GM12878 (cell line): ENCODE measurements around the gene ZBTB3. TPM values are rescaled to one million over a fixed set of nuclear protein-coding genes. Genes with fewer than 3 reads are reported as not detected.

Experiments
- ASH2L ChIP-seq: fragments of 300-600, 200-600 bp; sonication (generic); IDR thresholded peaks from 2 replicates; pipeline ENCODE4 v1.6.1; 2017; ENCODE audit warnings: low read depth, mild to moderate bottlenecking, borderline replicate concordance
- BACH1 ChIP-seq: fragments of 450-650 bp; IDR thresholded peaks from 2 replicates; pipeline ENCODE4 v1.6.1; 2017; ENCODE audit warnings: mild to moderate bottlenecking, borderline replicate concordance
- CUX1 ChIP-seq: IDR thresholded peaks from 2 replicates; pipeline ENCODE4 v1.6.1; 2012; ENCODE audit warnings: improper control_type of control experiment, low read depth, low read length; ENCODE audit not compliant: insufficient replicate concordance
- FOXK2 ChIP-seq: fragments of 450-650 bp; IDR thresholded peaks from 2 replicates; pipeline ENCODE4 v1.6.1; 2017; ENCODE audit warnings: mild to moderate bottlenecking, moderate library complexity
- GATAD2B ChIP-seq: fragments of 450-650 bp; conservative IDR thresholded peaks from 2 replicates; pipeline ENCODE4 v1.6.1; 2017; ENCODE audit warnings: low read depth, mild to moderate bottlenecking, moderate library complexity
- HDAC2 ChIP-seq: fragments of 200-600 bp; sonication (generic); IDR thresholded peaks from 2 replicates; pipeline ENCODE4 v1.6.1; 2017
- MYB ChIP-seq: fragments of 150-350 bp; IDR thresholded peaks from 2 replicates; pipeline ENCODE4 v1.6.1; 2014; ENCODE audit warnings: mild to moderate bottlenecking, low read depth, low read length, borderline replicate concordance
- NBN ChIP-seq: fragments of 450-650 bp; IDR thresholded peaks from 2 replicates; pipeline ENCODE4 v1.6.1; 2016
- NR2C2 ChIP-seq: IDR thresholded peaks from 2 replicates; pipeline ENCODE4 v1.6.1; 2011; ENCODE audit warnings: borderline replicate concordance, low read depth; ENCODE audit not compliant: control insufficient read depth, insufficient read length
- POLR2AphosphoS5 ChIP-seq: IDR thresholded peaks from 2 replicates; pipeline ENCODE4 v1.6.1; 2011; ENCODE audit warnings: mild to moderate bottlenecking, low read length, inconsistent platforms
- RCOR1 ChIP-seq: conservative IDR thresholded peaks from 2 replicates; pipeline ENCODE4 v1.6.1; 2012; ENCODE audit warnings: low read depth, low read length, improper control_type of control experiment
- RELA ChIP-seq: fragments of 450-650 bp; IDR thresholded peaks from 2 replicates; pipeline ENCODE4 v1.8.0; 2014; ENCODE audit warnings: borderline replicate concordance; ENCODE audit not compliant: partially characterized antibody
- REST ChIP-seq: IDR thresholded peaks from 2 replicates; pipeline ENCODE4 v1.6.1; 2012; ENCODE audit warnings: mild to moderate bottlenecking, low read depth, low read length
- SIN3A ChIP-seq: IDR thresholded peaks from 2 replicates; pipeline ENCODE4 v1.6.1; 2012; ENCODE audit warnings: low read depth, low read length, improper control_type of control experiment
- SP1 ChIP-seq: IDR thresholded peaks from one replicate; pipeline ENCODE4 v1.6.1; 2011; ENCODE audit warnings: low read depth, low read length
- SPI1 ChIP-seq: IDR thresholded peaks from 2 replicates; pipeline ENCODE4 v1.6.1; 2011; ENCODE audit warnings: low read depth, mild to moderate bottlenecking, low read length, moderate library complexity, borderline replicate concordance; ENCODE audit not compliant: insufficient read depth
- SREBF1 ChIP-seq: IDR thresholded peaks from 2 replicates; pipeline ENCODE4 v1.6.1; 2012; ENCODE audit warnings: mild to moderate bottlenecking, low read length
- USF1 ChIP-seq: IDR thresholded peaks from 2 replicates; pipeline ENCODE4 v1.6.1; 2011; ENCODE audit warnings: borderline replicate concordance, low read depth, mild to moderate bottlenecking, moderate library complexity, mixed read lengths, low read length; ENCODE audit not compliant: insufficient read depth; ENCODE audit errors: extremely low read length
- ZBED1 ChIP-seq: IDR thresholded peaks from 2 replicates; pipeline ENCODE4 v1.6.1; 2016; ENCODE audit warnings: borderline replicate concordance
- polyA plus RNA-seq, 11 experiments: library from polyadenylated mRNA; depleted of rRNA in 4 of 11; unstranded in 6 of 11; stranded (reverse) in 5 of 11; fragments of >200 nt; fragmentation: Nextera tagmentation in 4 of 11; fragmentation: Illumina TruSeq in 1 of 11; extraction: Ambion mirVana in 4 of 11; extraction: Trizol in 1 of 11; gene quantifications; 1 replicate in 1 of 11; 2 replicates in 10 of 11; pipeline versions ENCODE4 v1.2.1 to v1.2.3, GENCODE V29; 2011 to 2016; ENCODE audit warnings: inconsistent platforms in 2 of 11, missing spikeins in 2 of 11, low read depth in 1 of 11
- total RNA-seq, 4 experiments: library from RNA; depleted of rRNA in 3 of 4; stranded (reverse); fragments of >200 nt in 3 of 4; fragmentation: Illumina TruSeq in 1 of 4; extraction: Trizol in 1 of 4; gene quantifications; 2 replicates each; pipeline versions ENCODE4 v1.2.1 to v1.2.3, GENCODE V29; 2013 to 2021
- TF ChIP-seq, protein P1 (sequence below): IDR thresholded peaks from 2 replicates; pipeline ENCODE4 v1.6.1; 2011; ENCODE audit warnings: low read depth, low read length, improper control_type of control experiment, borderline replicate concordance

ZBTB3 gene
- total and polyA plus RNA-seq, 10 of the 15 experiments (the other 5 are each of a cell fraction or from before 2014, with no cell fraction given) = 1.4 to 7.7 (median 4.8) TPM

GRCh38 chr11:62771144-62772021, 17.4 kb upstream of the ZBTB3 start, which contains the start of gene TAF6L (continued):
- no peak for TF ChIP-seq SPI1
- TF ChIP-seq NR2C2 = peak; percentile 63
- TF ChIP-seq RCOR1 = 0 out of 2 replicates have a peak, but pooled peaks have one; percentile 37
- peak; percentile 82 for TF ChIP-seq POLR2AphosphoS5
- TF ChIP-seq SP1 = peak; percentile 81
- no peak for TF ChIP-seq CUX1
- TF ChIP-seq RELA = peak; percentile 36
- no peak; the same call in 1 of the 2 replicates for TF ChIP-seq SIN3A
- no peak for TF ChIP-seq REST
- no peak for TF ChIP-seq MYB
- peak; percentile 75 for TF ChIP-seq NBN
- TF ChIP-seq HDAC2 = no peak
- peak; percentile 91 for TF ChIP-seq USF1
- TF ChIP-seq, protein P1, sequence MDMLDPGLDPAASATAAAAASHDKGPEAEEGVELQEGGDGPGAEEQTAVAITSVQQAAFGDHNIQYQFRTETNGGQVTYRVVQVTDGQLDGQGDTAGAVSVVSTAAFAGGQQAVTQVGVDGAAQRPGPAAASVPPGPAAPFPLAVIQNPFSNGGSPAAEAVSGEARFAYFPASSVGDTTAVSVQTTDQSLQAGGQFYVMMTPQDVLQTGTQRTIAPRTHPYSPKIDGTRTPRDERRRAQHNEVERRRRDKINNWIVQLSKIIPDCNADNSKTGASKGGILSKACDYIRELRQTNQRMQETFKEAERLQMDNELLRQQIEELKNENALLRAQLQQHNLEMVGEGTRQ = peak; percentile 88
- no peak for TF ChIP-seq SREBF1
- peak; percentile 79 for TF ChIP-seq BACH1
- no peak for TF ChIP-seq ASH2L
- no peak for TF ChIP-seq FOXK2
- peak; percentile 77; the same call in 1 of the 2 replicates for TF ChIP-seq GATAD2B
- TF ChIP-seq ZBED1 = no peak
